H9 (cell line): ENCODE data around the gene PCYT2. TPM values are rescaled to one million over a fixed set of nuclear protein-coding genes. Genes with fewer than 3 reads are reported as not detected.

Experiments used
- DNase-seq: peaks from one replicate; pipeline ENCODE4 v3.0.0-alpha.2; 2017
- H2AFZ ChIP-seq: one replicate; pipeline ENCODE4 v1.6.1; 2013; ENCODE audit warnings: mild to moderate bottlenecking, low read length, control low read depth, moderate library complexity
- H2AK5ac ChIP-seq: 2 replicates; pipeline ENCODE4 v1.6.1; 2013; ENCODE audit warnings: low read length, control low read depth, mixed read lengths; ENCODE audit not compliant: insufficient read length
- H2BK120ac ChIP-seq: one replicate; pipeline ENCODE4 v1.6.1; 2013; ENCODE audit warnings: low read depth, mild to moderate bottlenecking, low read length, control low read depth, inconsistent platforms; ENCODE audit not compliant: poor library complexity, severe bottlenecking
- H2BK12ac ChIP-seq: 2 replicates; pipeline ENCODE4 v1.6.1; 2013; ENCODE audit warnings: low read length, control low read depth, mixed read lengths, low read depth; ENCODE audit not compliant: insufficient read length
- H2BK15ac ChIP-seq: 2 replicates; pipeline ENCODE4 v1.6.1; 2013; ENCODE audit warnings: low read depth, low read length, control low read depth
- H2BK20ac ChIP-seq: one replicate; pipeline ENCODE4 v1.6.1; 2013; ENCODE audit warnings: low read depth, mild to moderate bottlenecking, low read length, control low read depth, inconsistent platforms; ENCODE audit not compliant: poor library complexity, severe bottlenecking
- H2BK5ac ChIP-seq: 2 replicates; pipeline ENCODE4 v1.6.1; 2013; ENCODE audit warnings: low read length, control low read depth, mixed read lengths; ENCODE audit not compliant: insufficient read length
- H3K14ac ChIP-seq: 2 replicates; pipeline ENCODE4 v1.6.1; 2013; ENCODE audit warnings: low read length, control low read depth; ENCODE audit not compliant: insufficient read depth
- H3K18ac ChIP-seq: 2 replicates; pipeline ENCODE4 v1.6.1; 2013; ENCODE audit warnings: low read depth, mild to moderate bottlenecking, mixed read lengths, low read length, control low read depth; ENCODE audit not compliant: insufficient read length
- H3K23ac ChIP-seq: 2 replicates; pipeline ENCODE4 v1.6.1; 2013; ENCODE audit warnings: low read length, control low read depth, mixed read lengths, low read depth; ENCODE audit not compliant: insufficient read length
- H3K23me2 ChIP-seq: 2 replicates; pipeline ENCODE4 v1.6.1; 2013; ENCODE audit warnings: low read depth, mild to moderate bottlenecking, mixed read lengths, low read length, control low read depth; ENCODE audit not compliant: insufficient read length, poor library complexity, severe bottlenecking
- H3K27ac ChIP-seq: 2 replicates; pipeline ENCODE4 v1.5.1; 2013; ENCODE audit warnings: low read length, control low read depth, mixed read lengths, low read depth; ENCODE audit not compliant: insufficient read length
- H3K27me3 ChIP-seq: 2 replicates; pipeline ENCODE4 v1.6.1; 2013; ENCODE audit warnings: low read length, control low read depth, inconsistent platforms; ENCODE audit not compliant: insufficient read depth
- H3K4ac ChIP-seq: 2 replicates; pipeline ENCODE4 v1.6.1; 2013; ENCODE audit warnings: low read depth, mild to moderate bottlenecking, control low read depth, inconsistent platforms, low read length, moderate library complexity
- H3K4me1 ChIP-seq: 2 replicates; pipeline ENCODE4 v1.6.1; 2013; ENCODE audit warnings: low read length, control low read depth, inconsistent platforms; ENCODE audit not compliant: insufficient read depth
- H3K4me2 ChIP-seq: 2 replicates; pipeline ENCODE4 v1.6.1; 2013; ENCODE audit warnings: low read length, control low read depth, mixed read lengths; ENCODE audit not compliant: insufficient read length, insufficient read depth
- H3K56ac ChIP-seq: 2 replicates; pipeline ENCODE4 v1.6.1; 2013; ENCODE audit warnings: low read depth, mild to moderate bottlenecking, mixed read lengths, low read length, control low read depth; ENCODE audit not compliant: insufficient read length
- H3K79me1 ChIP-seq: 2 replicates; pipeline ENCODE4 v1.6.1; 2013; ENCODE audit warnings: low read depth, mild to moderate bottlenecking, moderate library complexity, low read length, control low read depth, inconsistent platforms; ENCODE audit not compliant: insufficient read depth, poor library complexity, severe bottlenecking
- H3K79me2 ChIP-seq: 2 replicates; pipeline ENCODE4 v1.6.1; 2013; ENCODE audit warnings: low read length, control low read depth, inconsistent platforms; ENCODE audit not compliant: insufficient read depth
- H3K9ac ChIP-seq: 2 replicates; pipeline ENCODE4 v1.6.1; 2013; ENCODE audit warnings: low read length, control low read depth, mixed read lengths; ENCODE audit not compliant: insufficient read length; ENCODE audit errors: extremely low read depth
- H3K9me3 ChIP-seq: one replicate; pipeline ENCODE4 v1.6.1; 2013; ENCODE audit warnings: low read depth, low read length, inconsistent platforms; ENCODE audit not compliant: control insufficient read depth
- H3T11ph ChIP-seq: one replicate; pipeline ENCODE4 v1.6.1; 2013; ENCODE audit warnings: mild to moderate bottlenecking, low read length, control low read depth, inconsistent platforms
- H4K20me1 ChIP-seq: one replicate; pipeline ENCODE4 v1.6.1; 2013; ENCODE audit not compliant: control insufficient read depth, insufficient read length, insufficient read depth
- H4K5ac ChIP-seq: 2 replicates; pipeline ENCODE4 v1.6.1; 2013; ENCODE audit warnings: low read depth, mild to moderate bottlenecking, mixed read lengths, low read length, control low read depth; ENCODE audit not compliant: insufficient read length
- H4K8ac ChIP-seq: replicated peaks from 2 replicates; pipeline ENCODE4 v1.6.1; 2013; ENCODE audit warnings: low read length, control low read depth, mixed read lengths, low read depth; ENCODE audit not compliant: insufficient read length
- H4K91ac ChIP-seq: 2 replicates; pipeline ENCODE4 v1.6.1; 2013; ENCODE audit warnings: low read depth, mild to moderate bottlenecking, moderate library complexity, mixed read lengths, low read length, control low read depth; ENCODE audit not compliant: insufficient read length
- H3K27ac Mint-ChIP-seq, 3 experiments: 2 replicates in 2 of 3; 3 replicates in 1 of 3; pipeline ENCODE4 v1.8.0; 2020 to 2021; ENCODE audit warnings: mixed read lengths in 3 of 3, mild to moderate bottlenecking in 1 of 3, moderate library complexity in 1 of 3
- H3K27me3 Mint-ChIP-seq: 2 replicates; pipeline ENCODE4 v1.8.0; 2021; ENCODE audit warnings: low read depth, mild to moderate bottlenecking, moderate library complexity, mixed read lengths
- H3K36me3 Mint-ChIP-seq, 3 experiments: 2 replicates in 2 of 3; 3 replicates in 1 of 3; pipeline ENCODE4 v1.8.0; 2020 to 2021; ENCODE audit warnings: low read depth in 3 of 3, mixed read lengths in 3 of 3; ENCODE audit not compliant: insufficient read depth in 1 of 3
- H3K4me1 Mint-ChIP-seq, 2 experiments: 2 replicates each; pipeline ENCODE4 v1.8.0; 2020; ENCODE audit warnings: mixed read lengths in 2 of 2
- H3K4me3 Mint-ChIP-seq, 2 experiments: 2 replicates in 1 of 2; 3 replicates in 1 of 2; pipeline ENCODE4 v1.8.0; 2020 to 2021; ENCODE audit warnings: mild to moderate bottlenecking in 2 of 2, mixed read lengths in 2 of 2, moderate library complexity in 1 of 2
- H3K9me3 Mint-ChIP-seq, 2 experiments: 2 replicates in 1 of 2; 3 replicates in 1 of 2; pipeline ENCODE4 v1.8.0; 2020; ENCODE audit warnings: mild to moderate bottlenecking in 2 of 2, mixed read lengths in 2 of 2, moderate library complexity in 1 of 2
- WGBS: extraction: QIAGEN DNeasy Blood & Tissue Kit; methylation state at CpG from one replicate; pipeline ENCODE4 v1.1.7; 2013; ENCODE audit warnings: missing lambda C conversion rate, low lambda C conversion rate, mixed read lengths; ENCODE audit not compliant: insufficient read length; ENCODE audit errors: extremely low coverage; 5-methylcytosine and 5-hydroxymethylcytosine counted together
- total RNA-seq: library from RNA; stranded (reverse); gene quantifications from 2 replicates; pipeline ENCODE4 v1.2.1, GENCODE V29; 2021
- TF ChIP-seq, protein P1 (sequence below): fragments of 200-600 bp; sonication (generic); conservative IDR thresholded peaks from 3 replicates; pipeline ENCODE4 v1.8.0; 2021; ENCODE audit warnings: antibody characterized with exemption, mild to moderate bottlenecking

The PCYT2 gene
- total RNA-seq, 1 experiment from 2014 or later: 24.5 TPM

DNA sequence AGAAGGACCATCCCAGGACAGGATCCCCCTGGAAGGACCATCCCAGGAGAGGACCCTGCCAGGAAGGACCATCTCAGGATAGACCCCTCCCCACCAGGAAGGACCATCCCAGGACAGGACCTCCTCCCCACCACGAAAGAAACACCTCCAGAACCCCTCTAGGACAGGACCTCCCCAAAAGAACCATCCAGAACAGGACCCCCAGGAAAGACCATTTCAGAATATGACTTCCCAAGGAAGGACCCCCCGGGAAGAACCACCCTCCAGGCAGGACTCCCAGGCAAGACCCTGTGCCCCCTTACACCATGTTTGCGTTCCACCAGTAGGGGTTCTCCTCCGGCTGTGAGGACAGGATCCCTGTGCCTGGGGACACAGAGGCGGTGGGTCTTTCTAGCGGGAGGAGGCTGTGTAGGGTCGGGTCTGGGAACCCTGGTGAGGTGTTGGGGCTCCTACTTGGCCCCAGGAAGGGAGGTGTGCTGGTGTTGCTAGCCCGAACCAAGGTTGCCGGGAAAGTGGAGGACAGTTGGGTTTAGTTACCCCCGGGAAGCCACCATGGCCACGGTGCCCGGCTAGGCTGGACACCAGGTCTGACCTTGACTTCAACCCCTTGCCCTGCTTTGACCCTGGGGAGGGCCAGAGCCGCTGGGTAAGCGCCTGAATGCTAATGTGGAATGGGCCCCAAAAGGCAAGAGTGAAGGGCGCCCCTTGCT lies 47.6 kb upstream of the PCYT2 start:
- no peaks in the 10 kb centered on the region for H4K20me1 ChIP-seq
- H3K79me1 ChIP-seq: no peaks in the 10 kb centered on the region
- no peak overlapping the region for H2BK12ac ChIP-seq
- no peak overlapping the region for H3K27ac ChIP-seq
- H3K4me1 ChIP-seq: no peaks in the 10 kb centered on the region
- H2AK5ac ChIP-seq: no peak overlapping the region
- Mint-ChIP-seq H3K27ac (no peak overlapping the region), H3K27me3 (peaks cover 66% of the 10 kb centered on the region), H3K4me3 (peak overlapping the region in 1 of 2 experiments; percentile 65; a peak in 4 of 5 replicates), H3K4me1 (peaks cover 9 to 11% of the 10 kb centered on the region in 2 experiments), H3K36me3 (no peaks in the 10 kb centered on the region; a peak in 1 of 7 replicates), H3K9me3 (peaks cover 0 to 4% of the 10 kb centered on the region in 2 experiments; a peak in 1 of 5 replicates)
- no peak overlapping the region for H2BK120ac ChIP-seq
- peak overlapping the region; percentile 4 for H3K4me2 ChIP-seq
- no peak overlapping the region for H4K8ac ChIP-seq
- no peak overlapping the region for H3T11ph ChIP-seq
- WGBS: no CpG with 5 or more reads among the region's 15 CpGs
- H4K91ac ChIP-seq: no peak overlapping the region
- H3K23me2 ChIP-seq: peaks cover 3% of the 10 kb centered on the region
- no peak overlapping the region for H2AFZ ChIP-seq
- H3K9ac ChIP-seq: no peak overlapping the region
- TF ChIP-seq, protein P1, sequence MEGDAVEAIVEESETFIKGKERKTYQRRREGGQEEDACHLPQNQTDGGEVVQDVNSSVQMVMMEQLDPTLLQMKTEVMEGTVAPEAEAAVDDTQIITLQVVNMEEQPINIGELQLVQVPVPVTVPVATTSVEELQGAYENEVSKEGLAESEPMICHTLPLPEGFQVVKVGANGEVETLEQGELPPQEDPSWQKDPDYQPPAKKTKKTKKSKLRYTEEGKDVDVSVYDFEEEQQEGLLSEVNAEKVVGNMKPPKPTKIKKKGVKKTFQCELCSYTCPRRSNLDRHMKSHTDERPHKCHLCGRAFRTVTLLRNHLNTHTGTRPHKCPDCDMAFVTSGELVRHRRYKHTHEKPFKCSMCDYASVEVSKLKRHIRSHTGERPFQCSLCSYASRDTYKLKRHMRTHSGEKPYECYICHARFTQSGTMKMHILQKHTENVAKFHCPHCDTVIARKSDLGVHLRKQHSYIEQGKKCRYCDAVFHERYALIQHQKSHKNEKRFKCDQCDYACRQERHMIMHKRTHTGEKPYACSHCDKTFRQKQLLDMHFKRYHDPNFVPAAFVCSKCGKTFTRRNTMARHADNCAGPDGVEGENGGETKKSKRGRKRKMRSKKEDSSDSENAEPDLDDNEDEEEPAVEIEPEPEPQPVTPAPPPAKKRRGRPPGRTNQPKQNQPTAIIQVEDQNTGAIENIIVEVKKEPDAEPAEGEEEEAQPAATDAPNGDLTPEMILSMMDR: no peak
- peaks cover 38% of the 10 kb centered on the region; the same call in 1 of the 2 replicates for H3K27me3 ChIP-seq
- no peak overlapping the region for H3K56ac ChIP-seq
- H3K4ac ChIP-seq: no peak overlapping the region
- no peak overlapping the region for H3K18ac ChIP-seq
- no peak for DNase-seq
- H3K14ac ChIP-seq: no peak overlapping the region
- no peak overlapping the region for H2BK20ac ChIP-seq
- no peaks in the 10 kb centered on the region for H3K79me2 ChIP-seq
- no peaks in the 10 kb centered on the region for H3K9me3 ChIP-seq
- no peak overlapping the region for H2BK15ac ChIP-seq
- no peak overlapping the region for H3K23ac ChIP-seq
- no peak overlapping the region for H2BK5ac ChIP-seq
- no peak overlapping the region for H4K5ac ChIP-seq
